GM11168 (cell line): ENCODE data around the gene JAKMIP2.

Source experiments
- in situ Hi-C: fragments of 300-500 bp; cut with MboI; formaldehyde crosslinking; loops from one replicate; pipeline ENCODE4 v1.12.0; 2022; ENCODE audit warnings: low sequenced_read_pairs; ENCODE audit not compliant: unreplicated experiment

JAKMIP2 gene

GRCh38 chr5:147711019-147711418 is 71.5 kb downstream of the JAKMIP2 start:
- in situ Hi-C loops = no loop called here

GRCh38 chr5:147708708-147709107 is 73.8 kb downstream of the JAKMIP2 start:
- in situ Hi-C loops = no loop called here

GRCh38 chr5:147704544-147704943 is 78.0 kb downstream of the JAKMIP2 start:
- in situ Hi-C loops = no loop called here

GRCh38 chr5:147701468-147701867 is 81.1 kb downstream of the JAKMIP2 start:
- in situ Hi-C loops = no loop called here

- in situ Hi-C loops = no loop called here
These were observed 82.9 kb downstream of the JAKMIP2 start for GRCh38 chr5:147699496-147700088.

GRCh38 chr5:147697380-147697779 is 85.1 kb downstream of the JAKMIP2 start:
- in situ Hi-C loops = no loop called here

- in situ Hi-C loops = no loop called here
These were observed 87.8 kb downstream of the JAKMIP2 start for GRCh38 chr5:147694772-147695171.

GRCh38 chr5:147693233-147693632 is 89.3 kb downstream of the JAKMIP2 start:
- in situ Hi-C loops = no loop called here

- in situ Hi-C loops = no loop called here
These were observed 91.4 kb downstream of the JAKMIP2 start for GRCh38 chr5:147691130-147691529.

GRCh38 chr5:147690595-147690994 is 91.9 kb downstream of the JAKMIP2 start:
- in situ Hi-C loops = no loop called here

GRCh38 chr5:147689426-147689825 is 93.1 kb downstream of the JAKMIP2 start:
- in situ Hi-C loops = no loop called here

- in situ Hi-C loops = no loop called here
These were observed 93.7 kb downstream of the JAKMIP2 start for GRCh38 chr5:147688656-147689356.

- in situ Hi-C loops = no loop called here
These were observed 95.4 kb downstream of the JAKMIP2 start for GRCh38 chr5:147687118-147687517.

GRCh38 chr5:147686421-147686820 is 96.1 kb downstream of the JAKMIP2 start:
- in situ Hi-C loops = no loop called here

- in situ Hi-C loops = no loop called here
These were observed 96.5 kb downstream of the JAKMIP2 start for GRCh38 chr5:147685993-147686392.

GRCh38 chr5:147675168-147675567 is 107.4 kb downstream of the JAKMIP2 start:
- in situ Hi-C loops = no loop called here

GRCh38 chr5:147674411-147674810 is 108.1 kb downstream of the JAKMIP2 start:
- in situ Hi-C loops = no loop called here

GRCh38 chr5:147673791-147674190 is 108.7 kb downstream of the JAKMIP2 start:
- in situ Hi-C loops = no loop called here

- in situ Hi-C loops = no loop called here
These were observed 109.3 kb downstream of the JAKMIP2 start for GRCh38 chr5:147673266-147673665.

- in situ Hi-C loops = no loop called here
These were observed 111.2 kb downstream of the JAKMIP2 start for GRCh38 chr5:147671365-147671764.

- in situ Hi-C loops = no loop called here
These were observed 111.7 kb downstream of the JAKMIP2 start for GRCh38 chr5:147670815-147671214.
